WTC11 (cell line): ENCODE measurements around the gene KRTAP5-1. TPM values are rescaled to one million over a fixed set of nuclear protein-coding genes. Genes with fewer than 3 reads are reported as not detected.
"Not testable (repeated sequence)": the region's sequence is repeated elsewhere in the genome, so short reads cannot be mapped to it uniquely, and the experiment has no call there.

Source experiments
- ATAC-seq: fragments of 200-7000 bp; cut with Tn5 transposase; 2 replicates; pipeline ENCODE4 v1.10.0; 2021; ENCODE audit warnings: mild to moderate bottlenecking, moderate library complexity
- Bru-seq: library from RNA; stranded (reverse); fragments of 400-500 nt; gene quantifications from one replicate; lab custom pipeline; 2021; lab: Mats Ljungman, UMichigan
- CTCF ChIA-PET: fragments of 300-600 bp; sonication (Branson Sonifier 250); formaldehyde crosslinking; loops from one replicate; lab custom pipeline; 2021; ENCODE audit warnings: antibody characterized with exemption; lab: Charles Lee
- POLR2A ChIA-PET: fragments of 350-600 bp; sonication (Branson Sonifier 250); formaldehyde crosslinking; loops from one replicate; lab custom pipeline; 2021; ENCODE audit warnings: antibody characterized with exemption; lab: Charles Lee
- DNase-seq: peaks from one replicate; pipeline ENCODE4 v3.0.0; 2021; ENCODE audit warnings: low spot score
- H3K27ac Mint-ChIP-seq: 2 replicates; pipeline ENCODE4 v1.8.0; 2021; ENCODE audit warnings: mixed read lengths
- H3K27me3 Mint-ChIP-seq: 2 replicates; pipeline ENCODE4 v1.8.0; 2021; ENCODE audit warnings: low read depth, mild to moderate bottlenecking, moderate library complexity, mixed read lengths
- H3K36me3 Mint-ChIP-seq: 2 replicates; pipeline ENCODE4 v1.8.0; 2021; ENCODE audit warnings: mixed read lengths
- H3K4me1 Mint-ChIP-seq: 2 replicates; pipeline ENCODE4 v1.8.0; 2022; ENCODE audit warnings: mixed read lengths
- H3K4me3 Mint-ChIP-seq: 2 replicates; pipeline ENCODE4 v1.8.0; 2021; ENCODE audit warnings: mild to moderate bottlenecking, moderate library complexity, mixed read lengths
- H3K9me3 Mint-ChIP-seq: 2 replicates; pipeline ENCODE4 v1.8.0; 2021; ENCODE audit warnings: mixed read lengths
- CDX4 ChIP-seq: fragments of 250-450 bp; sonication (Bioruptor Pico); IDR thresholded peaks from 2 replicates; pipeline ENCODE4 v1.9.0; 2021; ENCODE audit warnings: moderate library complexity, mild to moderate bottlenecking, inconsistent platforms, borderline replicate concordance
- E2F4 ChIP-seq: sonication (generic); formaldehyde crosslinking; IDR thresholded peaks from 2 replicates; pipeline ENCODE4 v1.8.1; 2022; ENCODE audit warnings: low read depth, mild to moderate bottlenecking, moderate library complexity, missing genetic modification reagents, borderline replicate concordance
- E2F5 ChIP-seq: sonication (generic); formaldehyde crosslinking; IDR thresholded peaks from 2 replicates; pipeline ENCODE4 v1.8.1; 2022; ENCODE audit warnings: mild to moderate bottlenecking, moderate library complexity, missing genetic modification reagents
- ERG ChIP-seq: fragments of 250-450 bp; sonication (Bioruptor Pico); IDR thresholded peaks from 2 replicates; pipeline ENCODE4 v1.8.0; 2021; ENCODE audit warnings: mild to moderate bottlenecking
- HMGXB4 ChIP-seq: sonication (generic); formaldehyde crosslinking; IDR thresholded peaks from 2 replicates; pipeline ENCODE4 v1.8.1; 2023; ENCODE audit warnings: mild to moderate bottlenecking, moderate library complexity, missing genetic modification reagents
- JUN ChIP-seq: sonication (generic); formaldehyde crosslinking; IDR thresholded peaks from 2 replicates; pipeline ENCODE4 v1.8.0; 2023; ENCODE audit warnings: mild to moderate bottlenecking, missing genetic modification reagents
- KAT7 ChIP-seq: sonication (generic); formaldehyde crosslinking; IDR thresholded peaks from 2 replicates; pipeline ENCODE4 v1.8.1; 2023; ENCODE audit warnings: missing genetic modification reagents, mild to moderate bottlenecking, borderline replicate concordance
- NR3C1 ChIP-seq: sonication (generic); formaldehyde crosslinking; conservative IDR thresholded peaks from 2 replicates; pipeline ENCODE4 v1.8.1; 2023; ENCODE audit warnings: low read depth, mild to moderate bottlenecking, missing genetic modification reagents
- SMAD4 ChIP-seq: sonication (generic); formaldehyde crosslinking; IDR thresholded peaks from 2 replicates; pipeline ENCODE4 v1.8.0; 2022; ENCODE audit warnings: mild to moderate bottlenecking, missing genetic modification reagents
- TCF7 ChIP-seq: sonication (generic); formaldehyde crosslinking; IDR thresholded peaks from 2 replicates; pipeline ENCODE4 v1.8.0; 2022; ENCODE audit warnings: mild to moderate bottlenecking, low read depth, missing genetic modification reagents, moderate library complexity
- ZNF232 ChIP-seq: sonication (generic); formaldehyde crosslinking; IDR thresholded peaks from 2 replicates; pipeline ENCODE4 v1.8.0; 2022; ENCODE audit warnings: mild to moderate bottlenecking, missing genetic modification reagents
- ZNF263 ChIP-seq: sonication (generic); formaldehyde crosslinking; IDR thresholded peaks from 2 replicates; pipeline ENCODE4 v1.8.1; 2022; ENCODE audit warnings: low read depth, mild to moderate bottlenecking, moderate library complexity, missing genetic modification reagents
- ZNF317 ChIP-seq: sonication (generic); formaldehyde crosslinking; IDR thresholded peaks from 2 replicates; pipeline ENCODE4 v1.8.1; 2023; ENCODE audit warnings: low read depth, mild to moderate bottlenecking, moderate library complexity, missing genetic modification reagents, borderline replicate concordance
- ZNF423 ChIP-seq: fragments of 250-450 bp; sonication (Bioruptor Pico); IDR thresholded peaks from 2 replicates; pipeline ENCODE4 v2.1.2; 2022; ENCODE audit warnings: mild to moderate bottlenecking, moderate library complexity
- long read RNA-seq, 3 experiments: library from RNA in 1 of 3; library from capped mRNA in 1 of 3; library from polyadenylated mRNA in 1 of 3; unstranded in 2 of 3; stranded (forward) in 1 of 3; transcript quantifications; one replicate each; pipeline ENCODE4 v2.0.0, GENCODE V29; 2021
- total RNA-seq: library from RNA; stranded (reverse); gene quantifications from 3 replicates; pipeline ENCODE4 v1.2.3, GENCODE V29; 2021

Gene KRTAP5-1
- not detected in 3 replicates for total RNA-seq
- Bru-seq, nascent RNA: not detected
- long read RNA-seq, experiment 1: 0 reads
- long read RNA-seq, experiment 2: 0 reads
- long read RNA-seq, experiment 3: 0 reads

GRCh38 chr11:1584661-1585370 is at the start of gene KRTAP5-1:
KRTAP5-1 (minus strand) TSS chr11:1585283; CDS start chr11:1585249, 34 bp downstream.
- H3K36me3 Mint-ChIP-seq, ATAC-seq, H3K27ac Mint-ChIP-seq, H3K4me1 Mint-ChIP-seq, H3K4me3 Mint-ChIP-seq, DNase-seq, H3K9me3 Mint-ChIP-seq, POLR2A ChIA-PET: not testable (repeated sequence)
- H3K27me3 Mint-ChIP-seq: peaks cover 30% of the 10 kb centered on the region
- CTCF ChIA-PET: interaction anchor here (0.8 to 1.0 kb wide), 2 partner anchors 10 to 11 kb away, joined by 3 to 6 read pairs; no protein-coding TSS in a partner anchor

GRCh38 chr11:1633864-1634263 is 48.8 kb upstream of the KRTAP5-1 start:
- CTCF ChIA-PET: interaction anchor here (2.8 to 3.2 kb wide), 2 partner anchors 19 to 88 kb away, joined by 12 to 15 read pairs; no protein-coding TSS in a partner anchor
- Mint-ChIP-seq H3K9me3 (no peaks in the 10 kb centered on the region), H3K4me1 (peaks cover 8% of the 10 kb centered on the region), H3K27me3 (peaks cover 42% of the 10 kb centered on the region), H3K4me3 (no peak overlapping the region), H3K36me3 (no peaks in the 10 kb centered on the region), H3K27ac (no peak overlapping the region)
- ATAC-seq: no peak
- TF ChIP-seq JUN (CRISPR knock-in tag): no peak
- no peak for TF ChIP-seq HMGXB4 (CRISPR knock-in tag)
- no peak for TF ChIP-seq ZNF232 (CRISPR knock-in tag)
- TF ChIP-seq KAT7 (CRISPR knock-in tag): no peak
- TF ChIP-seq ZNF263 (CRISPR knock-in tag): no peak
- TF ChIP-seq E2F4 (CRISPR knock-in tag): no peak
- no peak for TF ChIP-seq CDX4 (CRISPR knock-in tag)
- TF ChIP-seq ZNF423 (CRISPR knock-in tag): no peak
- TF ChIP-seq ZNF317: no peak
- TF ChIP-seq E2F5 (CRISPR knock-in tag): no peak
- TF ChIP-seq SMAD4 (CRISPR knock-in tag): no peak
- no peak for TF ChIP-seq NR3C1 (CRISPR knock-in tag)
- no peak for TF ChIP-seq ERG (CRISPR knock-in tag)
- TF ChIP-seq TCF7 (CRISPR knock-in tag): no peak
- POLR2A ChIA-PET: no interaction called here
- no peak for DNase-seq
